Cardiac fibroblast (primary cell): Measurements from ENCODE around the gene ENTPD6.
"Not testable (repeated sequence)": the region's sequence is repeated elsewhere in the genome, so short reads cannot be mapped to it uniquely, and the experiment has no call there.

Experiments
- DNase-seq, 2 donors: peaks; one replicate each; pipeline versions ENCODE4 v3.0.0 to v3.0.0-alpha.2; 2010; ENCODE audit warnings: low read depth in 2 of 2
- H3K4me3 ChIP-seq, 2 donors: replicated peaks in 1 of 2; 1 replicate in 1 of 2; 2 replicates in 1 of 2; pipeline ENCODE4 v1.5.1; 2011; ENCODE audit warnings: low read depth in 2 of 2, low read length in 2 of 2, mild to moderate bottlenecking in 2 of 2, moderate library complexity in 1 of 2
- CTCF ChIP-seq: IDR thresholded peaks from one replicate; pipeline ENCODE4 v1.5.1; 2011; ENCODE audit warnings: low read depth, mild to moderate bottlenecking, low read length, inconsistent platforms

ENTPD6 gene

GRCh38 chr20:25176184-25176583 lies 19.3 kb upstream of the ENTPD6 start:
- TF ChIP-seq CTCF, result no peak
- no peak for DNase-seq
- no peak overlapping the region for H3K4me3 ChIP-seq

GRCh38 chr20:25177890-25178321 lies 17.6 kb upstream of the ENTPD6 start:
- TF ChIP-seq CTCF, result no peak
- DNase-seq, result peak; percentile 8 to 23
- no peak overlapping the region for H3K4me3 ChIP-seq

DNA sequence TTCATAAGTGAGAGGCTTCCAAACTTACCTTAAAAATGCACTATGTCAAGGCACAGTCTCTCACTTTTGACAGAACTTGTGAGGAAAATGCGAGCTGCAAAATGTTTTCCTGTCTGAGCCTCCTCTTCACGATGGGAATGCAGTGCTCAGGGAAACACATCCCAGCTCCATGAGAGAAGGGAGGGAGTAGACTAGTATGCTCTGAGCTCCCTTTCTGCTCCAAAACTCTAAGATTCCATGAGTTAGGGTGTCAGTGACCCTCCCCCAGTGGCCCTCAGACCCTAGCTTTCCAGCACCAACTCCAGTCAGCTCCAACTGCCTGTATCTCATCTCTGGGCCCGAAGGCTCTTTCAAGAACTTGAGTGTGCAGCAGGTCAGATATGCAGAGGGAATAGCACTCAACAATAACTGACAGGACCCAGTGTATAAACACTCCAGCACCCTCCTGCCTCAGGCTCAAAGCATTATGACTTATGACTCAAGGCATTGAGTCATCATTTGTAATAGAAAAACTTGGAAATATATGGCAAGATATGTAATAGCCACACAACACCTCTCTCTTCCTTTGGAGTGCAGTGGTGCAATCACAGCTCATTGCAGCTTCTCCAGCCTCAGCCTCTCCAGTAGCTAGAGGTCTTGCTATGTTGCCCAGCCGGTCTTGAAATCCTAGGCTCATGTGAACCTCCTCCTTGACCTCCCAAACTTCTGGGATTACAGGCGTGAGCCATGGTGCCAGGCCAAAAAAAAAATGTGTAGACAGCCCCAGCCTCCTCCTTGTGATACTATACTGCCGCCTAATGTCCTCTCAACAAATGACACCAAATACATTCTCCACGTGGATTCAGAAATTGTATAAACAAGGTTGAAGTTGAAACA lies 16.7 kb upstream of the ENTPD6 start:
- no peak overlapping the region for H3K4me3 ChIP-seq
- TF ChIP-seq CTCF, result peak; percentile 79
- DNase-seq, result peak; percentile 89 to 93

DNA sequence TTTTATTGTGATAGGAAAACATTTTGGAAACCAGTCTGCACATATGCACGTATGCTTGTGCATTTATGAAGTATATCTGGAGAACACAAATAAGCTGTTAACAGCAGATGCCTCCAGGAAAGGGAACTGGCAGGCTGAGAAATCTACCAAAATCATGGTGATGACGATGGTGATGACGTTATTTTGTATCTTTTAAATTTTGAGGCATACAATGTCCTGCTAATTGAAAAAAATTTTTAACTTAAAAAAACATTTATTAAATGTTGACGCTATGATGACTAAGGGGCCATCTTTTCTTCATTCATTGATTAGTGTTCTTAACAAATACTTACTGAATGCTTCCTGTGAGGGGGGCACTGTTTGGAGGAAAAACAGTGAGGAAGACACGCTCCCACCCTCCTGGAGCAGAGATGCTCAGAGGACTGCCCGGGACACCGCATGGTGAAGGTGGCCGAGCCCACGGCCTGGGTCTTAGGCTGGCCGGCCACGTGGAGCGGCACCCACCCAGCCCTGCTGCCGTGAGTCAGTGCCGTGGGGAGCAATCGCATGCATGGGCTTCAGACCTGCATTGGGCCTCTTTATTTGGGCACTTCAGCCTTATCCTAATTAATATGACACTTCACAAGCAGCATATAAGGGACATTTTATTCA lies 15.9 kb upstream of the ENTPD6 start:
- no peak overlapping the region for H3K4me3 ChIP-seq
- no peak for TF ChIP-seq CTCF
- no peak for DNase-seq

DNA sequence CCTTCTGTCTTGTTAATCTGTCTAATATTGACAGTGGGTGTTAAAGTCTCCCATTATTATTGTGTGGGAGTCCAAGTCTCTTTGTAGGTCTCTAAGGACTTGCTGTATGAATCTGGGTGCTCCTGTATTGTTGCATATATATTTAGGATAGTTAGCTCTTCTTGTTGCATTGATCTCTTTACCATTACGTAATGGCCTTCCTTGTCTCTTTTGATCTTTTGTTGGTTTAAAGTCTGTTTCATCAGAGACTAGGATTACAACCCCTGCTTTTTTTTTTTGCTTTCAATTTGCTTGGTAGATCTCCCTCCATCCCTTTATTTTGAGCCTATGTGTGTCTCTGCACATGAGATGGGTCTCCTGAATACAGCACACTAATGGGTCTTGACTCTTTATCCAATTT lies 11.1 kb upstream of the ENTPD6 start:
- DNase-seq, H3K4me3 ChIP-seq: not testable (repeated sequence)

- H3K4me3 ChIP-seq, result no peak overlapping the region
- TF ChIP-seq CTCF, result no peak
- no peak for DNase-seq
These were observed 8.3 kb upstream of the ENTPD6 start for GRCh38 chr20:25187220-25187619.

GRCh38 chr20:25187635-25188034 lies 7.9 kb upstream of the ENTPD6 start:
- TF ChIP-seq CTCF, result no peak
- no peak overlapping the region for H3K4me3 ChIP-seq
- no peak for DNase-seq
